SK-N-SH (cell line): ENCODE results near the gene YJEFN3. TPM values are rescaled to one million over a fixed set of nuclear protein-coding genes. Genes with fewer than 3 reads are reported as not detected.

ENCODE experiments used
- CTCF ChIA-PET: fragments of 300-600, 350-600 bp; formaldehyde crosslinking; extraction: SDS; loops from one replicate; lab custom pipeline; 2021; lab: Yijun Ruan, JAX
- POLR2A ChIA-PET: fragments of 350-600 bp; sonication (Branson Sonifier 250); formaldehyde crosslinking; extraction: SDS; loops from one replicate; lab custom pipeline; 2020; ENCODE audit warnings: antibody characterized with exemption, inconsistent platforms; lab: Yijun Ruan, JAX
- DNase-seq: peaks from one replicate; pipeline ENCODE4 v3.0.0; 2012
- H2AFZ ChIP-seq: fragments of 200-600 bp; sonication (generic); 2 replicates; pipeline ENCODE4 v1.8.1; 2016; ENCODE audit warnings: antibody characterized with exemption, mild to moderate bottlenecking, low read depth
- H3F3A ChIP-seq: fragments of 200-600 bp; sonication (generic); replicated peaks from 2 replicates; pipeline ENCODE3; 2016; ENCODE audit warnings: antibody characterized with exemption, mild to moderate bottlenecking; ENCODE audit not compliant: insufficient read depth
- H3K27ac ChIP-seq, 2 experiments: fragments of 200-500 bp in 1 of 2; fragments of 200-600 bp in 1 of 2; sonication (Bioruptor generic) in 1 of 2; sonication (generic), shearing (Covaris generic) in 1 of 2; 2 replicates each; pipeline versions ENCODE4 v1.5.1 to v1.6.1; 2014 to 2016; ENCODE audit warnings: low read depth in 2 of 2, inconsistent platforms in 1 of 2, low read length in 1 of 2, mild to moderate bottlenecking in 1 of 2, mixed read lengths in 1 of 2
- H3K27me3 ChIP-seq: fragments of 200-600 bp; sonication (generic), shearing (Covaris generic); 2 replicates; pipeline ENCODE4 v1.6.1; 2016; ENCODE audit warnings: mixed run types; ENCODE audit not compliant: insufficient read depth
- H3K36me3 ChIP-seq, 2 experiments: fragments of 200-500 bp in 1 of 2; fragments of 200-600 bp in 1 of 2; sonication (Bioruptor generic) in 1 of 2; sonication (generic) in 1 of 2; replicated peaks in 1 of 2; 2 replicates each; pipeline versions ENCODE3 to v1.5.1; 2014 to 2016; ENCODE audit warnings: low read length in 1 of 2, mild to moderate bottlenecking in 1 of 2; ENCODE audit not compliant: insufficient read depth in 2 of 2, control insufficient read depth in 1 of 2
- H3K4me1 ChIP-seq, 2 experiments: fragments of 200-500 bp in 1 of 2; fragments of 200-600 bp in 1 of 2; sonication (Bioruptor generic) in 1 of 2; sonication (generic), shearing (Covaris generic) in 1 of 2; 2 replicates each; pipeline versions ENCODE4 v1.5.1 to v1.6.1; 2014 to 2016; ENCODE audit warnings: low read depth in 1 of 2, low read length in 1 of 2, mixed run types in 1 of 2; ENCODE audit not compliant: insufficient read depth in 2 of 2, control insufficient read depth in 1 of 2
- H3K4me2 ChIP-seq: fragments of 200-600 bp; sonication (generic), shearing (Covaris generic); 2 replicates; pipeline ENCODE4 v1.6.1; 2017; ENCODE audit warnings: mixed run types
- H3K4me3 ChIP-seq, 2 experiments: fragments of 200-500 bp in 1 of 2; fragments of 200-600 bp in 1 of 2; sonication (Bioruptor generic) in 1 of 2; sonication (generic), shearing (Covaris generic) in 1 of 2; 2 replicates each; pipeline versions ENCODE4 v1.5.1 to v1.8.1; 2014 to 2016; ENCODE audit warnings: low read depth in 2 of 2, inconsistent platforms in 1 of 2, low read length in 1 of 2, mild to moderate bottlenecking in 1 of 2, mixed read lengths in 1 of 2, moderate library complexity in 1 of 2
- H3K79me2 ChIP-seq: fragments of 200-600 bp; sonication (generic); 2 replicates; pipeline ENCODE4 v1.8.1; 2017; ENCODE audit warnings: mild to moderate bottlenecking; ENCODE audit not compliant: insufficient read depth
- H3K9ac ChIP-seq: fragments of 200-600 bp; sonication (generic); 2 replicates; pipeline ENCODE4 v1.6.1; 2017; ENCODE audit warnings: mixed run types
- H3K9me2 ChIP-seq: fragments of 200-600 bp; sonication (generic); 2 replicates; pipeline ENCODE4 v1.6.1; 2017; ENCODE audit warnings: mixed run types
- H3K9me3 ChIP-seq: fragments of 200-600 bp; sonication (generic); 2 replicates; pipeline ENCODE4 v1.6.1; 2017; ENCODE audit warnings: mixed run types, mild to moderate bottlenecking, moderate library complexity
- H4K20me1 ChIP-seq: fragments of 200-600 bp; sonication (generic); 2 replicates; pipeline ENCODE4 v1.6.1; 2017; ENCODE audit warnings: mild to moderate bottlenecking, mixed run types; ENCODE audit not compliant: insufficient read depth
- ELF1 ChIP-seq: IDR thresholded peaks from 2 replicates; pipeline ENCODE4 v1.4.0; 2012
- EP300 ChIP-seq, 2 experiments: IDR thresholded peaks; 2 replicates each; pipeline versions ENCODE4 v1.4.0 to v1.6.1; 2012; ENCODE audit warnings: borderline replicate concordance in 1 of 2, low read depth in 1 of 2, low read length in 1 of 2
- FOSL2 ChIP-seq: IDR thresholded peaks from 2 replicates; pipeline ENCODE4 v1.4.0; 2012; ENCODE audit warnings: low read depth, mild to moderate bottlenecking, moderate library complexity, borderline replicate concordance
- FOXM1 ChIP-seq: IDR thresholded peaks from 2 replicates; pipeline ENCODE4 v1.4.0; 2012; ENCODE audit warnings: low read depth, mild to moderate bottlenecking
- JUND ChIP-seq: IDR thresholded peaks from 2 replicates; pipeline ENCODE4 v1.4.0; 2012
- MXI1 ChIP-seq: IDR thresholded peaks from 2 replicates; pipeline ENCODE4 v1.6.1; 2012; ENCODE audit warnings: mild to moderate bottlenecking, low read depth, low read length, improper control_type of control experiment
- RFX5 ChIP-seq: IDR thresholded peaks from 2 replicates; pipeline ENCODE4 v1.6.1; 2012; ENCODE audit warnings: mild to moderate bottlenecking, improper control_type of control experiment, low read length
- SIN3A ChIP-seq: IDR thresholded peaks from 2 replicates; pipeline ENCODE4 v1.6.1; 2012; ENCODE audit warnings: low read depth, mild to moderate bottlenecking, low read length, moderate library complexity, borderline replicate concordance
- SMC3 ChIP-seq: IDR thresholded peaks from 2 replicates; pipeline ENCODE4 v1.6.1; 2012; ENCODE audit warnings: low read depth, low read length, improper control_type of control experiment
- TCF12 ChIP-seq: IDR thresholded peaks from 2 replicates; pipeline ENCODE4 v1.4.0; 2012
- TEAD4 ChIP-seq: IDR thresholded peaks from 2 replicates; pipeline ENCODE4 v1.4.0; 2012; ENCODE audit warnings: mild to moderate bottlenecking, borderline replicate concordance; ENCODE audit not compliant: insufficient read depth
- YY1 ChIP-seq: IDR thresholded peaks from 2 replicates; pipeline ENCODE4 v1.4.0; 2012; ENCODE audit warnings: low read depth, mild to moderate bottlenecking
- WGBS: methylation state at CpG from one replicate; pipeline ENCODE4 v1.1.6; 2017; ENCODE audit warnings: low lambda C conversion rate; 5-methylcytosine and 5-hydroxymethylcytosine counted together
- polyA plus RNA-seq, 3 experiments: library from polyadenylated mRNA; depleted of rRNA; stranded (reverse); fragments of >200 nt; gene quantifications; 2 replicates each; pipeline ENCODE4 v1.2.3, GENCODE V29; 2012
- TF ChIP-seq, protein P1 (sequence below): IDR thresholded peaks from 2 replicates; pipeline ENCODE4 v1.4.0; 2012; ENCODE audit warnings: low read depth, borderline replicate concordance
- TF ChIP-seq, protein P2 (sequence below): IDR thresholded peaks from 2 replicates; pipeline ENCODE4 v1.6.1; 2012; ENCODE audit warnings: mild to moderate bottlenecking, low read depth, low read length, moderate library complexity
- TF ChIP-seq, protein P3 (sequence below): fragments of 150-350 bp; IDR thresholded peaks from 2 replicates; pipeline ENCODE4 v1.6.1; 2016; ENCODE audit warnings: mild to moderate bottlenecking, low read depth, low read length
- TF ChIP-seq, protein P4 (sequence below): IDR thresholded peaks from 2 replicates; pipeline ENCODE4; 2012
- TF ChIP-seq, protein P5 (sequence below): IDR thresholded peaks from 2 replicates; pipeline ENCODE4 v1.4.0; 2012; ENCODE audit warnings: low read depth

Gene YJEFN3
- polyA plus RNA-seq, 1 of the 3 experiments (the other 2 are of a cell fraction), result 7.2 TPM

DNA sequence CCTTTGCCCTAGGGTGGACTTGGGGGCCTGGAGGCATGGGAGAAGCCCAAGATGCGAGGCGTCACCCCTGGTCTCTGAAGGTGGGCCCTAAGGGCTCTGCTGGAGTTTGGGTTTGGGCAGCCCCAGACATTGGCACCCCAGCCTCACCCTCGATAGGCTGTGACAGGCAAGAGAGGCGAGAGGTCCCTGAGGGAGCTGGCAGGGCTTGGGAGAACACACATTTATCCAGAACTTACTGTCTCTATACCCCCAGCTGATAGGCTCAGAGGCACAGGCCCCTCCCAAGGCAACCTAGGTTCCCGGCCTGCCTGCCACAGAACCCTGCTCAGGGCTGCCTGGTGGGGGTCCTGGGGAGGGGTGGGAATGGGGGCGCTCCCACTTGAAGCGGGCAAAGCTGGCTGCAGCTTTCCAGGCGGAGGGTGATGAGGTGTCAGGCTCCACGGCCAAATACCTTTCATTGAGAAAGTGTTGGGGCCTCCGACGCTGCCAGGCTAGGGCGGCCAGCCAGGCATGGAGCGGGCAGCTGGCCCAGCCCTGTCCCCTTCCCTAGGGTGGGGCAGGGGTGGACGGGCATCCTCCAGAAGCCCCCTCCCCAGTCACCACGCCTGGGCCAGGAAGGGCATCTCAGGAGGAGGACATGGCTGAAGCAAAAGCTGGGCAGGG, 19.1 kb downstream of the YJEFN3 start:
- H3K4me3 ChIP-seq, result no peak overlapping the region
- TF ChIP-seq, protein P1, sequence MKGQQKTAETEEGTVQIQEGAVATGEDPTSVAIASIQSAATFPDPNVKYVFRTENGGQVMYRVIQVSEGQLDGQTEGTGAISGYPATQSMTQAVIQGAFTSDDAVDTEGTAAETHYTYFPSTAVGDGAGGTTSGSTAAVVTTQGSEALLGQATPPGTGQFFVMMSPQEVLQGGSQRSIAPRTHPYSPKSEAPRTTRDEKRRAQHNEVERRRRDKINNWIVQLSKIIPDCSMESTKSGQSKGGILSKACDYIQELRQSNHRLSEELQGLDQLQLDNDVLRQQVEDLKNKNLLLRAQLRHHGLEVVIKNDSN, result no peak
- TF ChIP-seq FOSL2, result no peak
- H3K4me2 ChIP-seq, result no peak overlapping the region
- H3K9me3 ChIP-seq, result no peaks in the 10 kb centered on the region
- H3K9ac ChIP-seq, result no peak overlapping the region
- 87% methylated on average over 5 of the region's 15 CpGs for WGBS
- no peaks in the 10 kb centered on the region for H3K27me3 ChIP-seq
- POLR2A ChIA-PET, result interaction anchor here (0.6 to 0.7 kb wide), 2 partner anchors 215 to 559 kb away, joined by 3 to 4 read pairs; no protein-coding TSS in a partner anchor
- H4K20me1 ChIP-seq, result no peaks in the 10 kb centered on the region
- CTCF ChIA-PET, result interaction anchor here (0.6 to 15.7 kb wide), 5 partner anchors 8 to 782 kb away, joined by 3 to 258 read pairs (median 5); partner anchors contain the start of genes CILP2, GMIP and YJEFN3
- DNase-seq, result no peak
- H3K36me3 ChIP-seq, result no peaks in the 10 kb centered on the region
- no peaks in the 10 kb centered on the region for H3F3A ChIP-seq
- no peak overlapping the region for H2AFZ ChIP-seq
- H3K79me2 ChIP-seq, result no peaks in the 10 kb centered on the region
- H3K9me2 ChIP-seq, result no peaks in the 10 kb centered on the region
- H3K4me1 ChIP-seq, result peaks cover 0 to 13% of the 10 kb centered on the region in 2 experiments; a peak in 1 of 4 replicates
- H3K27ac ChIP-seq, result no peak overlapping the region

DNA sequence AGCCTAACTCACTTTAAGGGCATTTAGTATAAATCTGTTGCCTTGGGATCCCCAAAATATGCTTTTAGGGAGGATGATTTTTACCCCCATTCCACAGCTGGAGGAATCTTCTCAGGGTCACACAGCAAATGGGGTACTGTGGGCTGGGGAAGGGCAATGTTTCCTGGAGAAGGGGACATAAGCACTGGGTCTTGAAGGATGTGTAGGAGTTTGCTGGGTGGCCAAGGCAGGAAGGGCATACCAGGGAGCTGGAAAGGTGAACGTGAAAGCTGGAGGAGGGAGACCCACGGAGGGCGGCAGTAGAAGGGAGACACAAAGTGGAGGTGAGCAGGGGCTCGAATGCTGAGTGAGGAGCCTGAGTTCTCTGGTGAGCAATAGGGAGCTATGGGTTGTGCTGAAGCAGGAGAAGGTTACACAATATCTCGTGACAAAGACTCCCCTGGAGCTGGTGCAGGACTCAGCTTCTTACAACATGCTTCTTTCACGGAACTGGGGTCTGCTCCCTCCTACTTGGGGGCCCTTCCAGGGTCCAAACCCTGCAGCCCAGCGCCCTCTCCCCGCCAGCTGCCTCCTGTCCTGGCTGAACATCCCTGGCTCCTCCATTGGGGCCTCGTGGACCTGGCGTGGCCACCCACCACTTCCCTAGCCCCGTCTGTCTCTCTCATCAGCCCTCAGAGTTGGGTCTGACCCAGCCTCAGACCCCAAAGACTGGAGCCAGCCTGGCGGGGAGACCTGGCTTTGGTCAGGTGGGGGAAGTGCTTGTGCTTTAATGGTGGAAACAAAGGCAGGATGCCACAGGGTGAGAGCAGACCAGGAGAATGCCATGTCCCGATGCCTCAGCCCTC, 20.4 kb downstream of the YJEFN3 start:
- no peak for DNase-seq
- no peak overlapping the region for H2AFZ ChIP-seq
- H3K36me3 ChIP-seq, result no peaks in the 10 kb centered on the region
- CTCF ChIA-PET, result interaction anchor here (5.5 to 15.7 kb wide), 2 partner anchors 15 to 95 kb away, joined by 28 to 258 read pairs; partner anchors contain the start of genes CILP2, GMIP and YJEFN3
- no peak overlapping the region for H3K4me3 ChIP-seq
- H3K27ac ChIP-seq, result no peak overlapping the region
- H3K27me3 ChIP-seq, result no peaks in the 10 kb centered on the region
- no peaks in the 10 kb centered on the region for H4K20me1 ChIP-seq
- POLR2A ChIA-PET, result no interaction called here
- no peaks in the 10 kb centered on the region for H3K9me3 ChIP-seq
- H3F3A ChIP-seq, result no peaks in the 10 kb centered on the region
- 54% methylated on average over 10 of the region's 13 CpGs for WGBS
- no peaks in the 10 kb centered on the region for H3K79me2 ChIP-seq
- no peak overlapping the region for H3K9ac ChIP-seq
- peaks cover 0 to 13% of the 10 kb centered on the region in 2 experiments; a peak in 1 of 4 replicates for H3K4me1 ChIP-seq
- no peak overlapping the region for H3K4me2 ChIP-seq
- no peaks in the 10 kb centered on the region for H3K9me2 ChIP-seq
- TF ChIP-seq EP300 (IDR thresholded peaks at IDR 0.05; ENCODE audit: borderline replicate concordance in 1 of 2, low read depth in 1 of 2, low read length in 1 of 2) (no peak), RFX5 (no peak), ELF1 (no peak), SIN3A (no peak), TCF12 (no peak), YY1 (no peak), TEAD4 (no peak), MXI1 (no peak), FOXM1 (no peak), JUND (no peak), SMC3 (no peak), FOSL2 (no peak)
- TF ChIP-seq, protein P2, sequence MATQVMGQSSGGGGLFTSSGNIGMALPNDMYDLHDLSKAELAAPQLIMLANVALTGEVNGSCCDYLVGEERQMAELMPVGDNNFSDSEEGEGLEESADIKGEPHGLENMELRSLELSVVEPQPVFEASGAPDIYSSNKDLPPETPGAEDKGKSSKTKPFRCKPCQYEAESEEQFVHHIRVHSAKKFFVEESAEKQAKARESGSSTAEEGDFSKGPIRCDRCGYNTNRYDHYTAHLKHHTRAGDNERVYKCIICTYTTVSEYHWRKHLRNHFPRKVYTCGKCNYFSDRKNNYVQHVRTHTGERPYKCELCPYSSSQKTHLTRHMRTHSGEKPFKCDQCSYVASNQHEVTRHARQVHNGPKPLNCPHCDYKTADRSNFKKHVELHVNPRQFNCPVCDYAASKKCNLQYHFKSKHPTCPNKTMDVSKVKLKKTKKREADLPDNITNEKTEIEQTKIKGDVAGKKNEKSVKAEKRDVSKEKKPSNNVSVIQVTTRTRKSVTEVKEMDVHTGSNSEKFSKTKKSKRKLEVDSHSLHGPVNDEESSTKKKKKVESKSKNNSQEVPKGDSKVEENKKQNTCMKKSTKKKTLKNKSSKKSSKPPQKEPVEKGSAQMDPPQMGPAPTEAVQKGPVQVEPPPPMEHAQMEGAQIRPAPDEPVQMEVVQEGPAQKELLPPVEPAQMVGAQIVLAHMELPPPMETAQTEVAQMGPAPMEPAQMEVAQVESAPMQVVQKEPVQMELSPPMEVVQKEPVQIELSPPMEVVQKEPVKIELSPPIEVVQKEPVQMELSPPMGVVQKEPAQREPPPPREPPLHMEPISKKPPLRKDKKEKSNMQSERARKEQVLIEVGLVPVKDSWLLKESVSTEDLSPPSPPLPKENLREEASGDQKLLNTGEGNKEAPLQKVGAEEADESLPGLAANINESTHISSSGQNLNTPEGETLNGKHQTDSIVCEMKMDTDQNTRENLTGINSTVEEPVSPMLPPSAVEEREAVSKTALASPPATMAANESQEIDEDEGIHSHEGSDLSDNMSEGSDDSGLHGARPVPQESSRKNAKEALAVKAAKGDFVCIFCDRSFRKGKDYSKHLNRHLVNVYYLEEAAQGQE, result no peak
- TF ChIP-seq, protein P3, sequence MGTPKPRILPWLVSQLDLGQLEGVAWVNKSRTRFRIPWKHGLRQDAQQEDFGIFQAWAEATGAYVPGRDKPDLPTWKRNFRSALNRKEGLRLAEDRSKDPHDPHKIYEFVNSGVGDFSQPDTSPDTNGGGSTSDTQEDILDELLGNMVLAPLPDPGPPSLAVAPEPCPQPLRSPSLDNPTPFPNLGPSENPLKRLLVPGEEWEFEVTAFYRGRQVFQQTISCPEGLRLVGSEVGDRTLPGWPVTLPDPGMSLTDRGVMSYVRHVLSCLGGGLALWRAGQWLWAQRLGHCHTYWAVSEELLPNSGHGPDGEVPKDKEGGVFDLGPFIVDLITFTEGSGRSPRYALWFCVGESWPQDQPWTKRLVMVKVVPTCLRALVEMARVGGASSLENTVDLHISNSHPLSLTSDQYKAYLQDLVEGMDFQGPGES, result no peak
- TF ChIP-seq, protein P4, sequence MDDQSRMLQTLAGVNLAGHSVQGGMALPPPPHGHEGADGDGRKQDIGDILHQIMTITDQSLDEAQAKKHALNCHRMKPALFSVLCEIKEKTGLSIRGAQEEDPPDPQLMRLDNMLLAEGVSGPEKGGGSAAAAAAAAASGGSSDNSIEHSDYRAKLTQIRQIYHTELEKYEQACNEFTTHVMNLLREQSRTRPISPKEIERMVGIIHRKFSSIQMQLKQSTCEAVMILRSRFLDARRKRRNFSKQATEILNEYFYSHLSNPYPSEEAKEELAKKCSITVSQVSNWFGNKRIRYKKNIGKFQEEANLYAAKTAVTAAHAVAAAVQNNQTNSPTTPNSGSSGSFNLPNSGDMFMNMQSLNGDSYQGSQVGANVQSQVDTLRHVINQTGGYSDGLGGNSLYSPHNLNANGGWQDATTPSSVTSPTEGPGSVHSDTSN, result no peak
- TF ChIP-seq, protein P1, result no peak
- TF ChIP-seq, protein P5, sequence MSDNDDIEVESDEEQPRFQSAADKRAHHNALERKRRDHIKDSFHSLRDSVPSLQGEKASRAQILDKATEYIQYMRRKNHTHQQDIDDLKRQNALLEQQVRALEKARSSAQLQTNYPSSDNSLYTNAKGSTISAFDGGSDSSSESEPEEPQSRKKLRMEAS, result no peak
